ENCODE data around the gene HMGN4. TPM values are rescaled to one million over a fixed set of nuclear protein-coding genes. Genes with fewer than 3 reads are reported as not detected.

Gene HMGN4
- total RNA-seq, 1 donor from 2014 or later = 58.4 TPM

DNA sequence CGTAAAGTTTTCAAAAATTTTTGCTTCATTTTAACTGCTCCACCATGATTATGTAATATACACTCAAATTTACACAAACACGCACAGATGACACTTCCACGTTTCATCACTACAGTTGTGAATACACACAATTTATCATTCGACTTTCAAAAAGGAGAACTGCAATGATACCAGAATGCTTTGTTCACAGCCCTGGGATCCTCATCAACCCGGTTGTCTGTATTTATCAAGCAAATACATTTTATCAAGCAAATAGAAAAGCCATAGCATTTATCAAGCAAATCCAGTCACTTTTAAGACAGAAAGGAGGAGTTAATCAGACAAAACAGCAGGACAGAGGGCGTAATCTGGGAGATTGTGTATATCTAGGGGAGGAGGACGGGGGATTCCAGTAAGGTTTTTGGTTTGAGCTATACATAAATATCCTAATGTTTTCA is 38.3 kb downstream of the HMGN4 start:
- intact Hi-C loops (cut with DNase I) = loop anchor here (5.0 kb wide), 1 partner anchor 1269 kb away; no protein-coding TSS in a partner anchor

DNA sequence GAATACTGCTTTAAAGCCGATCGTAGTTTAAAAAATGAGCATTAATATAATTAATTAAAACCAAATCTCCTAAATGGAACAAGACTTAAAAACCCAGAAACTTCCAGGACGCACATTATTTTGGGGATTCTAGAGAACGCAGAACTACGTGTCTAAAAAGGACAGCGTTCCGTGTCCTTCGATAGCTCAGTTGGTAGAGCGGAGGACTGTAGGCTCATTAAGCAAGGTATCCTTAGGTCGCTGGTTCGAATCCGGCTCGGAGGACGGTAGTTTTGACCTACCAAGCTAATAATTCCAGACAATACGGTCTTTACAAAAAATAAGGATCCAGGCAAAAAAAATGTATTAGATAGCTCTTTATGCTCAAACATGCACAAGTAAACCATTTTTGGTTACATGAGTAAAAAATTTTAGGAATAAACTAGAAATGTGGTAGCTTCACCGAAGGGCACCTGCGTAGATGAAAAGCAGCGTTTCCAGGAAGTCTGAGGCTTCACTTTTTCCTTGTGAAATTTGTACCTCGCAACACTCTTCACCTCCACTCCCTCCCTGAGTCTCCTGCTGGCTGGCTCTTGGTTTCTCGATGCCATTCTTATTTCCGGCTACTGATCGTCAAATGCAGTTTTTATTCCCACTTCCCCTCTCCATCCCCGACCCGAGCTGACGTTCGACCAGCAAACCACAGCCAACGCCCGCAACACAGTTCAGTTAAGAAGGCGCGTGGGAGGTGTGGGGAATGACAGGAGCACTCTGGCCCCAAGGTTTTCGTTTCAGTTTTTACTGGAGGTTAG is 39.0 kb downstream of the HMGN4 start:
- no peak for DNase-seq (ENCODE audit: extremely low spot score in 2 of 2)
- TF ChIP-seq POLR2AphosphoS5 (IDR thresholded peaks at IDR 0.05; ENCODE audit: insufficient read depth in 1 of 2, low read depth in 1 of 2) (no peak), POLR2A (IDR thresholded peaks at IDR 0.05) (no peak)
- TF ChIP-seq, protein P1, sequence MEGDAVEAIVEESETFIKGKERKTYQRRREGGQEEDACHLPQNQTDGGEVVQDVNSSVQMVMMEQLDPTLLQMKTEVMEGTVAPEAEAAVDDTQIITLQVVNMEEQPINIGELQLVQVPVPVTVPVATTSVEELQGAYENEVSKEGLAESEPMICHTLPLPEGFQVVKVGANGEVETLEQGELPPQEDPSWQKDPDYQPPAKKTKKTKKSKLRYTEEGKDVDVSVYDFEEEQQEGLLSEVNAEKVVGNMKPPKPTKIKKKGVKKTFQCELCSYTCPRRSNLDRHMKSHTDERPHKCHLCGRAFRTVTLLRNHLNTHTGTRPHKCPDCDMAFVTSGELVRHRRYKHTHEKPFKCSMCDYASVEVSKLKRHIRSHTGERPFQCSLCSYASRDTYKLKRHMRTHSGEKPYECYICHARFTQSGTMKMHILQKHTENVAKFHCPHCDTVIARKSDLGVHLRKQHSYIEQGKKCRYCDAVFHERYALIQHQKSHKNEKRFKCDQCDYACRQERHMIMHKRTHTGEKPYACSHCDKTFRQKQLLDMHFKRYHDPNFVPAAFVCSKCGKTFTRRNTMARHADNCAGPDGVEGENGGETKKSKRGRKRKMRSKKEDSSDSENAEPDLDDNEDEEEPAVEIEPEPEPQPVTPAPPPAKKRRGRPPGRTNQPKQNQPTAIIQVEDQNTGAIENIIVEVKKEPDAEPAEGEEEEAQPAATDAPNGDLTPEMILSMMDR (IDR thresholded peaks at IDR 0.05) = no peak
- Histone ChIP-seq H3K36me3 (no peaks in the 10 kb centered on the region), H3K4me3 (peak overlapping the region; percentile 12 to 16), H3K9me3 (no peaks in the 10 kb centered on the region), H3K27me3 (no peaks in the 10 kb centered on the region), H3K4me1 (no peaks in the 10 kb centered on the region), H3K27ac (no peak overlapping the region)
- intact Hi-C loops (cut with DNase I) = loop anchor here (5.0 kb wide), 1 partner anchor 1270 kb away; no protein-coding TSS in a partner anchor

More for the DNA sequence above, 38.3 kb downstream of the HMGN4 start:
- TF ChIP-seq POLR2AphosphoS5 (IDR thresholded peaks at IDR 0.05; ENCODE audit: insufficient read depth in 1 of 2, low read depth in 1 of 2) (no peak), POLR2A (IDR thresholded peaks at IDR 0.05) (no peak)
- TF ChIP-seq, protein P1 (IDR thresholded peaks at IDR 0.05) = no peak
- no peak for DNase-seq (ENCODE audit: extremely low spot score in 2 of 2)
- Histone ChIP-seq H3K4me3 (peak overlapping the region; percentile 12 to 16), H3K36me3 (no peaks in the 10 kb centered on the region), H3K27ac (no peak overlapping the region), H3K9me3 (no peaks in the 10 kb centered on the region), H3K4me1 (no peaks in the 10 kb centered on the region), H3K27me3 (no peaks in the 10 kb centered on the region)

DNA sequence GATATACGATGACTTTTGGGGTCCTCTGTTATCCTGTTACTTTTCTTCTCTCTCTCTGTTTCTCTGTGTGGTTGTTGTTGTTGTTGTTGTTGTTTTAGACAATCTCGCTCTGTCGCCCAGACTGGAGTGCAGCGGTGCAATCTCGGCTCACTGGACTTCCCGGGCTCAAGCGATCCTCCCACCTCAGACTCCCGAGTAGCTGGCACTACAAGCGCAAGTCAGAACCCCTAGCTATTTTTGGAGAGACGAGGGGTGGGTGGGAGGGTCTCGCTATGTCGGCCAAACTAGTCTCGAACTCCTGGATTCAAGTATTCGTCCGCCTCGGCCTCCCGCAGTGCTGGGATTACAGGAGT is 39.5 kb downstream of the HMGN4 start:
- Histone ChIP-seq H3K27ac (no peak overlapping the region), H3K4me1 (no peaks in the 10 kb centered on the region), H3K4me3 (no peak overlapping the region), H3K27me3 (no peaks in the 10 kb centered on the region), H3K36me3 (no peaks in the 10 kb centered on the region), H3K9me3 (no peaks in the 10 kb centered on the region)
- TF ChIP-seq POLR2AphosphoS5 (IDR thresholded peaks at IDR 0.05; ENCODE audit: insufficient read depth in 1 of 2, low read depth in 1 of 2) (no peak), POLR2A (IDR thresholded peaks at IDR 0.05) (no peak)
- TF ChIP-seq, protein P1 (IDR thresholded peaks at IDR 0.05) = no peak
- intact Hi-C loops (cut with DNase I) = loop anchor here (5.0 kb wide), 1 partner anchor 1270 kb away; no protein-coding TSS in a partner anchor
- no peak for DNase-seq (ENCODE audit: extremely low spot score in 2 of 2)

DNA sequence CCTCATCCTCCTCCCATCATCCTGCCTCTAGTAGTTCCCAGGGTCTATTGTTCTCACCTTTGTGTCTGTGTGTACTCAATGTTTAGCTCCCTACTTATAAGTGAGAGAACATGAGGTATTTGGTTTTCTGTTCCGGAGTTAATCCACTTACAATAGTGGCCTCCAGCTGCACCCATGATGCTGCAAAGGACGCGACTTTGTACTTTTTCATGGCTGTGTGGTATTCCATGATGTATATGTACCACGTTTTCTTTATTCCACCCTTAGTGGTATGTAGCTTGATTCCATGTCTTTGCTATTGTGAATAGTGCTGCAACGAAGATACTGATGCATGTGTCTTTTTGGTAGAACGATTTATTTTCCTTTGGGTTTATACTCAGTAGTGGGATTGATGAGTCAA is 40.1 kb downstream of the HMGN4 start:
- Histone ChIP-seq H3K27me3 (no peaks in the 10 kb centered on the region), H3K4me3 (no peak overlapping the region), H3K36me3 (no peaks in the 10 kb centered on the region), H3K4me1 (no peaks in the 10 kb centered on the region), H3K27ac (no peak overlapping the region), H3K9me3 (no peaks in the 10 kb centered on the region)
- no peak for DNase-seq (ENCODE audit: extremely low spot score in 2 of 2)
- TF ChIP-seq POLR2AphosphoS5 (IDR thresholded peaks at IDR 0.05; ENCODE audit: insufficient read depth in 1 of 2, low read depth in 1 of 2) = no peak
- TF ChIP-seq, protein P1 (IDR thresholded peaks at IDR 0.05) = no peak
- TF ChIP-seq POLR2A (IDR thresholded peaks at IDR 0.05) = no peak
- intact Hi-C loops (cut with DNase I) = loop anchor here (5.0 kb wide), 1 partner anchor 1271 kb away; no protein-coding TSS in a partner anchor

DNA sequence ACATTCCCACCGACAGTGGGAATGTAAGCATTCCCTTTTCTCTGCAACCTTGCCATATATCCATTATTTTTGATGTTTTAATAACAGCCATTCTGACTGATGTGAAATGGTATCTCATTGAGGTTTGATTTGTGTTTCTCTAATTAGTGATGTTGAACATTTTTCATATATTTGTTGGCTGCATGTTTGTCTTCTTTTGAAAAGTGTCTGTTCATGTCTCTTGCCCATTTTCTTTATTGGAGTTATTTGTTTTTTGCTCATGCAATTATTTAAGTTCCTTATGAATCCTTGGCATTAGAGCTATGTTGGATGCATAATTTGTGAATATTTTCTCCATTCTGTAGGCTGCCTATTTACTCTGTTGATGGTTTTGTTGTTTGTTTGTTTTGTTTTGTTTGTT is 40.6 kb downstream of the HMGN4 start:
- no peak for DNase-seq (ENCODE audit: extremely low spot score in 2 of 2)
- no peak overlapping the region for H3K4me3 ChIP-seq
- no peak overlapping the region for H3K27ac ChIP-seq
- TF ChIP-seq, protein P1 (IDR thresholded peaks at IDR 0.05) = no peak
- TF ChIP-seq POLR2AphosphoS5 (IDR thresholded peaks at IDR 0.05; ENCODE audit: insufficient read depth in 1 of 2, low read depth in 1 of 2) (no peak), POLR2A (IDR thresholded peaks at IDR 0.05) (no peak)
- H3K9me3 ChIP-seq = no peaks in the 10 kb centered on the region
- no peaks in the 10 kb centered on the region for H3K27me3 ChIP-seq
- H3K4me1 ChIP-seq = no peaks in the 10 kb centered on the region
- H3K36me3 ChIP-seq = no peaks in the 10 kb centered on the region
- intact Hi-C loops (cut with DNase I) = loop anchor here (5.0 kb wide), 1 partner anchor 1271 kb away; no protein-coding TSS in a partner anchor

All from vagina (tissue), 2 donors.